Stimulated activated CD8-positive, alpha-beta memory T cell treated with anti-CD3 and anti-CD28 coated beads, Interleukin-12 subunit alpha, Interleukin-12 subunit beta, amount 100 ng/mL, for 4 hours (primary cell): ENCODE measurements around the gene ADPRHL1.
"Not testable (repeated sequence)": the region's sequence is repeated elsewhere in the genome, so short reads cannot be mapped to it uniquely, and the experiment has no call there.

Source experiments
- DNase-seq: peaks from one replicate; pipeline ENCODE4 v3.0.0-alpha.2; 2020; ENCODE audit warnings: low read depth

ADPRHL1 gene

DNA sequence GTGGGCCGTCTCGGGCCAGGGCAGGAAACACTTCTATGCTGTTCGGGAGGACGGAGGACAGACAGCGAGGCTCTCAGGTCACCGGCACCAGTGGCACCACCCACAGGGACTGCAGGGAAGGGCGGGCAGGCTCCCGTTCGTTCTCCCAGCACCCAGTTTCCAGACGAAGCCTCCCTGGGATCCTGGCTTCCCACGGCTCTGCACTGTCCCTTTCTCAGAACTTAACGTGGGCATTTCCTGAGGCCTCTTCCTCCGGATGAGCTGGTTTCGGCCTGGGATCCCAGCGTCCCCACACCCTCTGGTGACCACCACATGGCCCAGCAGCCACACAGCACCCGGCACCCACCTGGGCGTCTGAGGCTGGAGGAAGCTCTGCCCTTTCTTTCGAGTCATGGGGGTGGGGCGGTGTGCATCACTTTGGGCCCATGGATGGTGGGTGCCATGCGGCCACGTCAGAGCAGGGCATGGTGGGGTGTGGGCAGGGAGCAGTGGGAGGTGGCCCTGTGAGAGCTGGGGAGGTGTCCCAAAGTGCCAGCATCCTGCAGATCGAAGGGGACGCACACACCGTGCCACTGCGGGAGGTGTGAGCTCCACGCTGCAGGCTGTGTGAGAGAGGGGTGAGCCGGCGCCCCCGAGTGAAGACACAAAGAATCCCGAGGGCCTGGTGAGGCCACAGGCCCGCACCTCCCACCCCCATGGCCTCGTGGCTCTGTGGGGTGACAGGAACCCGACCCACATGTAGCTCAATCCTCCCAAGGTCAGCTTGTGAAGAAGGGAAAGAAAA, 50.6 kb downstream of the ADPRHL1 start:
- DNase-seq, result no peak

- DNase-seq, result no peak
These were observed 51.6 kb downstream of the ADPRHL1 start for GRCh38 chr13:113401452-113402415.

DNA sequence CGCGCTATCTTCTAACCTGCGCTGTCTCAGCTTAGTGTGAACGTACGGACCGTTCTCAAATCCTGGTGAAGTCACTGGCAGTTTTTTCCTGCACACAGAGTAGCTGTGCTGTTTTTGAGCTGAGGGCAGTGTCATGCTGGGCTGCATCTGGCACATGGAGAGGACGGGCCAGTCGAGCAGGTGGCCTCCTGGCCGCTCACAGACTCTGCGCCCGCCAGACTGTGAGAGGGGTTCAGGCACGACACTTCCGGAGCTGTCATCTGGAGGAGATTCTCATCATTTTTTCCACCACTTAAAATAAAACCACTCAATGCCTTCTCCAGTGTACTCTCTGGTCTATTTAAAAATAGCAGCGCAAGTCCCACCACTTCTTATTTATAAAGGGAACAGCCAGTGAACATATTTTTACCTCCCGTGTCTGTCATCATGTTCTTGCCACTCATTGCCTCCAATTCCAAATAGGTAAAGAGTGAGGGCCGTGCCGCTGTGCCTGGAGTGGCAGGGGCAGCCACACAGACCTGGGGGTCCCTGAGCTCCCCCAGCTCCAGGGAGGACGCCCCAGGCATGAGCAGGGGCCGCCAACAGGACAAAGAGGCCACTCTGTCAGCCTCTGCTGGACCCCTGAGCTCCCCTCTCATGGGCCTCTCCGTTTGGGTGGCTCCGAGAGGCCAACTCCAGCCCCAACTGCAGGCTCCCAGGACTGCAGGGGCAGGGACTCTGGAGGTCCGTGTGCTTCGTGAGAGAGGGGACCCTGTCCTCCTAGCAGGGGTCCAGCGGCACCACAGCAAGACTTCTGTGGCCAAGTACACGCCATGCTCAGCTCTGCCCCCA, 52.5 kb downstream of the ADPRHL1 start:
- DNase-seq, result no peak

GRCh38 chr13:113399755-113400149, 53.5 kb downstream of the ADPRHL1 start:
- DNase-seq, result no peak

- DNase-seq, result no peak
These were observed 54.1 kb downstream of the ADPRHL1 start for GRCh38 chr13:113398963-113399754.

- DNase-seq, result no peak
These were observed 55.5 kb downstream of the ADPRHL1 start for GRCh38 chr13:113397608-113398425.

GRCh38 chr13:113394339-113394640, 59.0 kb downstream of the ADPRHL1 start:
- no peak for DNase-seq

DNA sequence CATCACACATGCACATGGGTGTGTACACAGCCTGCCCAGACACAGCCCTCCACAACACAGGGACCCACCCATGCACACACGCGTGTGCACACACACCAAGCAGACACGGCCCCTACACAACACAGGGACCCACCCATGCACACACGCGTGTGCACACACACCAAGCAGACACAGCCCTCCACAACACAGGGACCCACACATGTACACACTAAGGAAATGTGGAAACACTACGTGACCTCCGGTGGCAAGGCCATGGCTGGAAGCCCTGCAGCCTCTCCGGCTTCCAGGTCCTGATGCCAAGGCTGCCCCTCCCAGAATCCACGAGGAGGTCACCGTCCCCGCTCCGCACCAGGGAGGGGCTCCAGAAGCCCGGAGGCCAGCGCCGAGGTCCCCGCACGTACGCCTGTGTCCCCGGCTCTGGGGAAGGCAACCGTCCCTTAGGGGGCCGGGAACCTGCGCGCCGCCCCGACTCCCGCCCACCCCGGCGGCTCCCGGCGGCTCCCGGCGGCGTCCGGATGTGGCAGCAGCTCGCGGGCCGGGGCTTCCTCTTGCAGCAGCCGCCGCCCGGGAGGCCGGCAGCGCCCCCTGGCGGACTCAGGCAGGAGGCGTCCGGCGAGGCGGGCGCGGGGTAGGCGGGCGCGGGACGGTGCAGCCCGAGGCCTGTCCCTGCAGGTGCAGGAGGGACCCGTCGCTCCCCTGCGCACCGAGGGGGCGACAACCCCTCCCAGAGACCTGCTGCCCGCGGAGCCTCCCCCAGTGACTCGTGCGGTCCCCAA, 59.5 kb downstream of the ADPRHL1 start:
- peak; percentile 61 for DNase-seq

DNA sequence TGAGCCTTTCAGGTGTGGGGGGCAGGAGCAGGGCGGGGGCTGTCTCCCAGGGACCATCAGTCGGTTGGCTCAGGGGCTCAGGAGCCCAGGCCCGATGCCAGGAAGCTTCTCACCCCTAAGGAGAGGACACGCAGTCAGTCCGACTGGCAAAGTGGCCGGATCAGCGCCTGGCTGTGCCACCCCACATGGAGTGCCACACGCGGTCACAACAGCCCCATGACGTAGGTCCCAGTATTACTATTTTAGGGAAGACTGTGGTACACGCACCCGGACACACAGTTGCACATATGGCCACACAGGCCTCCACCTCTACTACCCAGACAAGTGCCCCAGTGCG, 60.1 kb downstream of the ADPRHL1 start:
- DNase-seq, result no peak

GRCh38 chr13:113390874-113391497, 62.3 kb downstream of the ADPRHL1 start:
- no peak for DNase-seq

- DNase-seq, result not testable (repeated sequence)
These were observed 63.7 kb downstream of the ADPRHL1 start for GRCh38 chr13:113389586-113389985.

GRCh38 chr13:113387396-113387795, 65.9 kb downstream of the ADPRHL1 start:
- DNase-seq, result no peak

DNA sequence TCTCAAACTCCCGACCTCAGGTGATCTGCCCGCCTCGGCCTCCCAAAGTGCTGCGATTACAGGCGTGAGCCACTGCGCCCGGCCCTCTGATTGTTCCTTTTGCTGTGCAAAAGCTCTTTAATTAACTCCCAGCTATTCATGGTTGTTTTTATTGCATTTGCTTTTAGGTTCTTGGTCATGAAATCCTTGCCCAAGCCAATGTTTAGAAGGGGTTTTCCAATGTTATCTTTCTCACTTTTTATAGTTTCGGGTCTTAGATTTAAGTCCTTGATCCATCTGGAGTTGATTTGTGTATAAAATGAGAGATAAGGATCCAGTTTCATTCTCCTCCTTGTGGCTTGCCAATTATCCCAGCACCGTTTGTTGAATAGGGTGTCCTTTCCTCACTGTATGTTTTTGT, 70.2 kb downstream of the ADPRHL1 start:
- no peak for DNase-seq

GRCh38 chr13:113382542-113382941, 70.7 kb downstream of the ADPRHL1 start:
- not testable (repeated sequence) for DNase-seq

DNA sequence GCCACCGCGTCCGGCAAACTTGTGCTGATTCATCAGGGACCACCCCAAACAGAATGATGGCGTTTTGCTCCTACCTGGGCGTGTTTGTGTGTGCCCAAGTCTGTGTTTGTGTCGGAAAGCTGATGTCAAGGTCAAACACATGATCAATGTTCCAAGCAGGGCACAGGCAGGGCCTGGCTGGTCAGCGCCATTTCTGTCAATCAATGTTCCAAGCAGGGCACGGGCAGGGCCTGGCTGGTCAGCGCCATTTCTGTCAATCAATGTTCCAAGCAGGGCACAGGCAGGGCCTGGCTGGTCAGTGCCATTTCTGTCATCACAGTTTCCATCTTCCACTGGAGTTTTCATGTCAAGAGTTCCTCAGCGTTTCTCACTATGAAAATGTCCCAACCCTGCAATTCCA, 74.5 kb downstream of the ADPRHL1 start:
- DNase-seq, result no peak

GRCh38 chr13:113374511-113375175, 78.6 kb downstream of the ADPRHL1 start:
- DNase-seq, result no peak

DNA sequence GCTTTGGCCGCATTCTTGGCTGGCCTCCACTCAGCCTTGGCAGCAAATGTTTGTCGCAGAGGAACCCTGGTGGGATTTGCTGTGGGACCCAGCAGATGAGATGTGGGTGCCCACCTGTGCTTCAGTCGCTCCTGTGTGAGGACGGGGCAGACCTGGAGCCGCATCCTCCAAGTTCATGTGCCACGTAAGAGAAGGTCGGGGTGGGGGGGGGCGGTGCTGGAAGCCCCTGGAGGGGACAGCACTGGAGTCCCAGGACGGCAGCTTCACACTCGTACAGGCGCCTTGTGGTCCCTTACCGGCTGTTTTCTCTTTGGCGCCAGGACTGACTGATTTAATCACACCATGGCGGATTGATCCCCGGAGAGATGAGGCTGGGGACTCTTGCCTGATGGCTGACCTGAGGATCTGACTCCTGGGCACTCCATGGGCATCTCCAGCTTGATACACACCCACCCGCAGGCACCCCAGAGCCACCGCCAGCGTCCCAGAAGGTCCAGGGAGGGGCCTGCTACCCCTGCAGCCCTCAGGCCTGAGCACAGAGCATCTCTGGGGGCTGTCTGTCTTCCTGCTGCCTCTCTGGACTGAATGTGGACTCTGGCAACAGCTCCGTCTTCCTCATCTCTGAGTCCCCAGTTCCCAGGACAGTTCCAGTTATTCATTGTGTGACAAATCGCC, 79.3 kb downstream of the ADPRHL1 start:
- no peak for DNase-seq

DNA sequence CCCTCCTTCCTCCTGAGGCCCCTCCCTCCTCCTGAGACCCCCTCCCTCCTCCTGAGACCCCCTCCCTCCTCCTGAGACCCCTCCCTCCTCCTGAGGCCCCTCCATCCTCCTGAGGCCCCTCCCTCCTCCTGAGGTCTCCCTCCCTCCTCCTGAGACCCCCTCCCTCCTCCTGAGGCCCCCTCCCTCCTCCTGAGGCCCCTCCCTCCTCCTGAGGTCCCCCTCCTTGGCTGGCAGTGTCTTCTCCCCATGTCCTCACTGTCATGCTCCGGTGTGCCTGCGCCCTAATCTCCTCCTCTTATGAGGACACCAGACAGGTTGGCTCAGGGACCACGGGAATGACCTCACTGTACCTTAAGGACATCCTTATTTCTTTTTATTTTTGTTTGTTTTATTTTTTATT, 81.6 kb downstream of the ADPRHL1 start:
- DNase-seq, result not testable (repeated sequence)
